Ascending aorta (tissue), 2 donors: ENCODE measurements around the gene CHIA. TPM values are rescaled to one million over a fixed set of nuclear protein-coding genes. Genes with fewer than 3 reads are reported as not detected.

Source experiments
- DNase-seq, 2 donors: peaks; one replicate each; pipeline ENCODE4 v3.0.0-alpha.2; 2019; ENCODE audit warnings: low spot score in 2 of 2
- H3K27ac ChIP-seq, 2 donors: fragments of 200-600 bp; sonication (generic); one replicate each; pipeline ENCODE4 v1.5.1; 2016 to 2017; ENCODE audit warnings: mild to moderate bottlenecking in 1 of 2
- H3K27me3 ChIP-seq: fragments of 200-600 bp; sonication (generic); one replicate; pipeline ENCODE4 v1.5.1; 2017
- H3K36me3 ChIP-seq, 2 donors: fragments of 200-600 bp; sonication (generic); one replicate each; pipeline ENCODE4 v1.5.1; 2016
- H3K4me1 ChIP-seq, 2 donors: fragments of 200-600 bp; sonication (generic); one replicate each; pipeline ENCODE4 v1.5.1; 2016 to 2017; ENCODE audit warnings: mild to moderate bottlenecking in 1 of 2
- H3K4me3 ChIP-seq, 2 donors: fragments of 200-600 bp; sonication (generic); one replicate each; pipeline ENCODE4 v1.5.1; 2016 to 2017; ENCODE audit warnings: mild to moderate bottlenecking in 1 of 2
- H3K9me3 ChIP-seq, 2 donors: fragments of 200-600 bp; sonication (generic); one replicate each; pipeline ENCODE4 v1.5.1; 2016
- CTCF ChIP-seq, 3 experiments: fragments of 200-600 bp in 2 of 3; fragments of 450-650 bp in 1 of 3; sonication (generic) in 2 of 3; IDR thresholded peaks; one replicate each; pipeline ENCODE4 v1.5.1; 2016 to 2019; ENCODE audit warnings: antibody characterized with exemption in 3 of 3, mild to moderate bottlenecking in 1 of 3, moderate library complexity in 1 of 3
- intact Hi-C: fragments of 100-400 bp; cut with DNase I; formaldehyde crosslinking; loops from one replicate; pipeline ENCODE4 v1.15.1; 2023
- total RNA-seq: library from RNA; depleted of rRNA; stranded (reverse); fragments of >200 nt; gene quantifications from one replicate; pipeline ENCODE4 v1.1.0, GENCODE V29; 2016

CHIA gene
- total RNA-seq, 1 donor from 2014 or later: not detected

- Histone ChIP-seq H3K4me3 (no peak overlapping the region), H3K27me3 (no peaks in the 10 kb centered on the region), H3K36me3 (no peaks in the 10 kb centered on the region), H3K4me1 (no peaks in the 10 kb centered on the region), H3K9me3 (no peaks in the 10 kb centered on the region), H3K27ac (no peak overlapping the region)
- intact Hi-C loops: no loop called here
- no peak for TF ChIP-seq CTCF (IDR thresholded peaks at IDR 0.05)
- DNase-seq: no peak
Measured at GRCh38 chr1:111309690-111310089, 19.0 kb downstream of the CHIA start.

- TF ChIP-seq CTCF (IDR thresholded peaks at IDR 0.05): no peak
- Histone ChIP-seq H3K27me3 (no peaks in the 10 kb centered on the region), H3K27ac (no peak overlapping the region), H3K4me3 (no peak overlapping the region), H3K36me3 (no peaks in the 10 kb centered on the region), H3K4me1 (no peaks in the 10 kb centered on the region), H3K9me3 (no peaks in the 10 kb centered on the region)
- intact Hi-C loops: no loop called here
- no peak for DNase-seq
Measured at GRCh38 chr1:111318523-111318922, 27.9 kb downstream of the CHIA start.

- TF ChIP-seq CTCF (IDR thresholded peaks at IDR 0.05): no peak
- no peak overlapping the region for H3K27ac ChIP-seq
- intact Hi-C loops: no loop called here
- no peaks in the 10 kb centered on the region for H3K4me1 ChIP-seq
- no peak overlapping the region for H3K4me3 ChIP-seq
- no peaks in the 10 kb centered on the region for H3K27me3 ChIP-seq
- DNase-seq: no peak
- no peaks in the 10 kb centered on the region for H3K9me3 ChIP-seq
- no peaks in the 10 kb centered on the region for H3K36me3 ChIP-seq
Measured at GRCh38 chr1:111320066-111320879, 29.6 kb downstream of the CHIA start.

- intact Hi-C loops: no loop called here
- H3K36me3 ChIP-seq: no peaks in the 10 kb centered on the region
- no peaks in the 10 kb centered on the region for H3K4me1 ChIP-seq
- no peaks in the 10 kb centered on the region for H3K27me3 ChIP-seq
- H3K9me3 ChIP-seq: peaks cover 0 to 4% of the 10 kb centered on the region in 2 donors
- no peak for DNase-seq
- TF ChIP-seq CTCF (IDR thresholded peaks at IDR 0.05): no peak
- no peak overlapping the region for H3K4me3 ChIP-seq
- H3K27ac ChIP-seq: no peak overlapping the region
Measured at GRCh38 chr1:111323231-111323630, 32.6 kb downstream of the CHIA start.

GRCh38 chr1:111332190-111332589, 41.5 kb downstream of the CHIA start:
- Histone ChIP-seq H3K4me3 (no peak overlapping the region), H3K27me3 (no peaks in the 10 kb centered on the region), H3K9me3 (peaks cover 0 to 13% of the 10 kb centered on the region in 2 donors), H3K4me1 (no peaks in the 10 kb centered on the region), H3K27ac (no peak overlapping the region), H3K36me3 (no peaks in the 10 kb centered on the region)
- intact Hi-C loops: no loop called here
- TF ChIP-seq CTCF (IDR thresholded peaks at IDR 0.05): no peak
- DNase-seq: no peak
